GM19328 (cell line): Measurements from ENCODE around the gene CNIH2.
"Not testable (repeated sequence)": the region's sequence is repeated elsewhere in the genome, so short reads cannot be mapped to it uniquely, and the experiment has no call there.

Source experiments
- ATAC-seq: cut with Tn5 transposase; IDR thresholded peaks from one replicate; pipeline ENCODE4 v1.9.1; 2021; ENCODE audit warnings: mild to moderate bottlenecking, moderate library complexity; ENCODE audit not compliant: unreplicated experiment

The CNIH2 gene

DNA sequence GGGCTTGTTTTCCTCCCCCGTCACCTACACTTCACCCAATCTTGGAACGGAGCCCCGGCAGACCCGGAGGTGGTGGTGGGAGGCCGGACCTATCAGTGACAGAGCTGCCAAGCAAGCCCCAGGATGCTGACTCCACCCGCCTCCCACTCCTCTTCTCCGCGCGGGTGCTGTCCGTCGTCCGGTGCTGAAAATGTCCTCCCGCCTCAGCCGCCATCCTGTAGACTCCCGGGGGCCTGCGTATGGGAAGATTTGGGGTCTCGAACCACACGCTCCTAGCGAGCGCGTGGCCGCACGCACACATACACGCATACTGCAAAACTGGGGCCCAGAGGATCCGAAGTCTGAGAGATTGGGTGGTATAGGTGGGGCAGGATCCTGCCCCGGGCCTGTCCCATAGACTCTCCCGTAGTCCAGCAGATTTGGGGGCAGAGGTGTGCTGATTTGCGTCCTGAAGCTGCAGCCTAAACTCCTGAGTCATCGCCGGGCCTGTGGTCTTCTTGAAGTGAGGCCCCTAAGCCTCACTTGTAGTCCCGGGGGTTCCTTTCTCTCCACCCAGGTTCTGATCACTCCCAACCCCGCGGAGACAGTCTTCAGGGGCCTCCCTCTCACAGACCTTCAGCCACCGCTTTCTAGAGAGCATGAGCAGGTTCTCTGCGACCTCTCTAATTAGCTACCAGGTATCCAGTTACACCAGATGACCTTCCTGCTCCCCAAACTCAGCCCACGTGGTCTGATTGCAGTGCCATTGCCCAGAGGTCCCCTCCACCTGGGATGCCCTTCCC, 11.8 kb downstream of the CNIH2 start:
- ATAC-seq, result peak; percentile 29

- ATAC-seq, result no peak
Observed at GRCh38 chr11:66290330-66290621, 12.3 kb downstream of the CNIH2 start.

- no peak for ATAC-seq
Observed at GRCh38 chr11:66291303-66291705, 13.3 kb downstream of the CNIH2 start.

DNA sequence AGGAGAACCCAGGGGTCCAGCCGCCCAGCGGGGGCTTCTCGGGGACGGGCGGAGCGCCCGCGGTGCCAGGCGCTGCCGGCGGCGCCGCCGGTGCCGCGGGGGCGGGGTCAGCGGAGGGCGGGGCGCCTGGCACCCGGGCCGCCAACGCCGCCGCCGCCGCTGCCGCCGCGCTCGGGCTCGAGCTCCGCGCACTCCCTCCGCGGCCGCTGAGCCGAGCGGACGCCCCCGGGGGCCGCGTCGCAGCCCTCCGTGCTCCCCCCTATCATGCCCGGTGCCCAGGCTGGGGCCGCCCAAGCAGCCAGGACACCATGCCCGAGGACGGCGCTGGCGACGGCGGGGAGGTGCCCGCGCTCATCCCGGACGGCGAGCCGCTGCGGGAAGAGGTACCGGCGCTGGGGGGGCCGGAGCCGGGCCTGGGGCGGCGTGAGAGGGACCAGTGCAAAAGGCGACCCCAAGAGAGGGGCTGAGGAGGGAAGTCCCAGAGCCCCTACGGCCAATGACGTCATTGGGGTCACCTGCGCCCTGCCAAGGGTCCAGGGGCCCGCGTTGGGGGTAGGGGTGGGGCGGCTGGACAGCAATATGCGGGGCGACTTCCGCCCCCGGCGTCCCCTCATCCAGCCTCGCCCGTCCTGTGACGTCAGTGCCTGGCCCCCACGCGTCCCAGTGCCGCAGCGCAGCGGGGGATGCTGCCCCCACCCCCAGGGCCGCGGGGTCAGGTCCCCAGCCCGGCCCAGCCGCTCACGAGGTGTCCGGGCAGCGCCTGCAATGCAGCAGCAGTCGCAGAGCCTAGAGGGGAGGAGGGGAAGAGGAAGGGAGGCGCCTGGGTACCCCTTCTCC, 13.9 kb downstream of the CNIH2 start, which contains the start of gene TMEM151A:
TMEM151A (plus strand) TSS at position 189 of the 837 bp plus-strand sequence; CDS start at position 309, 120 bp downstream.
- ATAC-seq, result no peak

DNA sequence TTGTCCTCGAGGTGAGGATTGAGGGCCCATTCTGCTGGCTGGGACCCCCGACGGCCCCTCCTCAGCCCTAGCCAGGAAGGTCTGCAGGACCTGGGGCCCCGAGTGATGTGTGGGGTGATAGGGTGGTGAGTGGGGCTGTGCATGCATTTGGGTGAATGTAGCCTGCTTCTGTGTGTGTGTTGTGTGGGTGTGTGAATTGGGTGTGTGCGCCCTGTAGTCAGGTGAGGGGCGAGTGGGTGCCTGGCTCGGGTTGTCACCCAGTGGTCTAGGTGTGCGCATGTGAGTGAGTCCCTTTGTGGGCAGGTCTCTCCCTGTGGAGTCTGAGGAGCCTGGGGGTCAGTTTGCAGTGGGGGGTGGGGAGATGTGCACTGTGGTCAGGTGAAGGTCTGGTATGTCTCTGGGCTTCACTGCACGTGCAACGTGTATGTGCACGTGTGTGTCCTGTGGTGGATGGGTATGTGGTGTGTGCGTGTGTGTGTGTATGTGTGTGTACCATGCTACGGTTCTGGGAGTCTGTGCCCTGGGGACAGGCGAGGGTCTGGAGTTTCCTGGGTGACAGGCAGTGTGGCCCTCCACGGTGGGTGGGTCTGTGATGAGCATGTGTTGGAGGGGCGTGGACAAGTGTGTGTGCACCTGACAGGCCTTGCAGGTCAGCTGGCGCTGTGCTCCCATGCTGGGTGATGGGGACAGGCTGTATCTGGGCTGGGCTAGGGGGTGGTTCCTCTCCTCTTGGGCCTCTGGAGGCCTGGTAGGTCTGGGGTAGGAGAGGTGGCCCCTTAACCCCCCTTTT, 14.8 kb downstream of the CNIH2 start:
- no peak for ATAC-seq

DNA sequence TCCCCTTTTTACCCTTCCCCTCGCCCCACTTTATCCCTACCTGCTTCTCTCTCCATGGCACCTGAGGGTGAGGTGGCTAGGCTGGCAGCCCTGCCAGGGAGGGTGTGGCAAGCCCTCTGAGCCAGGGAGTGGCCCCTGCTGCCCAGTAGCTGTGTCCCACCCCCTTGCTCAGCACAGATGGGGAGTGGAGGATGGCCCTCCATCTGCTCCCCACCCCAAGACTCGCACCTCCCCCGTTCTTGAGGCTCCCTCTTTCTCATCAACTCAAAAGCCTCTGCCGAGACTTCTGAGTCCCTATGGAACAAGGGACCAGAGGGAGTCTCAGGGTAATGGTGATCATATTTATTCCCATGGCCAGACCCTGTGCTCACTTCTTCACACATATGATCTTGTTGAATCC, 15.4 kb downstream of the CNIH2 start:
- no peak for ATAC-seq

DNA sequence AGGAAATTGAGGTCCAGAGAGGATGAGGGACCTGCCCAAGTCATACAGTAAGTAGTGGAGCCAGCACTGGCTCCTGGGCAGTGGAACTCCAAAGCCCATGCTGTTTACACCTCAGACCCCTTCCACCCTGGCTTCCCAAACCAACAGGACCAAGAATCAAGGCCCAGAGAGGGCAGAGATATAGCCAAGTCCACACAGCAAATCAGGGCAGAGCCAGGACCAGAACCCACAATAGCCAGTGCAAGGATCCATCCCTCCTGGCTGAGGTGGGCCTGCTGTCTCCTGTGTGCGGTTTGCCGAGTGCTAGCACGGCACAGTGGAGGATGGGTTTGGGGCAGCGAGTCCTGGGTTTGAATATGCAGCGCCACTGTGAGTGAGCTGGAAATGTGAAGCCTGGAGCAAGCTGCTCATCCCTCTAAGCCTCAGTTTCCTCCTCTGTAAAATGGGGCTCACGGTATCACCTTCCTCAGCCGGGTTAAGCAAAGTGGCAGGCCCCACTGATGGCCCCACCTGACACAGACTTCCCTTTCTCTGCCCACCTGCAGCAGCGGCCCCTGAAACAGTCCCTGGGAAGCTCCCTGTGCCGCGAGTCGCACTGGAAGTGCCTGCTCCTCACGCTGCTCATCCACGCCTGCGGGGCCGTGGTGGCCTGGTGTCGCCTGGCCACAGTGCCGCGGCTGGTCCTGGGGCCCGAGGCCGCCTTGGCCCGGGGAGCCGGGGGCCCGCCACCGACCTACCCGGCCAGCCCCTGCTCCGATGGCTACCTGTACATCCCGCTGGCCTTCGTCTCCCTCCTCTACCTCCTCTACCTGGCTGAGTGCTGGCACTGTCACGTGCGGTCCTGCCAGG, 16.0 kb downstream of the CNIH2 start:
- no peak for ATAC-seq

- ATAC-seq, result no peak
Observed at GRCh38 chr11:66294626-66295620, 16.9 kb downstream of the CNIH2 start.

- ATAC-seq, result no peak
Observed at GRCh38 chr11:66297610-66298009, 19.6 kb downstream of the CNIH2 start.

DNA sequence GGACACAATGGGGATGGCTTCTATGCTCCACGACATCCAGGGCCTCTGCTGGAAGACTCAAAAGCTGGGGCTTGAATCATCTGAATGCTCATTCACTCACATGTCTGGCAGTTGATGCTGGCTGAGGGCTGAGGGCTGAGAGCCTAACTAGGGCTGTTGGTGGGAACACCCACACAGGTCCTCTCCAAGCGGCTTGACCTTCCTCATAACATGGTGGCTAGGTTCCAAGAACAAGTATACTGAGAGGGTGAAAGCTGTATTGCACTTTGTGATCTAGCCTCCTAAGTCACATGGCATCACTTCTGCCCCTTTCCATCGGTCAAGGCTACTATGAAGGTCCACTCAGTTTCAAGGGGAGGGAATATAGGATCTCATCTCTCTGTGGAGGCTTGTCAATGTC, 21.2 kb downstream of the CNIH2 start:
- ATAC-seq, result no peak

DNA sequence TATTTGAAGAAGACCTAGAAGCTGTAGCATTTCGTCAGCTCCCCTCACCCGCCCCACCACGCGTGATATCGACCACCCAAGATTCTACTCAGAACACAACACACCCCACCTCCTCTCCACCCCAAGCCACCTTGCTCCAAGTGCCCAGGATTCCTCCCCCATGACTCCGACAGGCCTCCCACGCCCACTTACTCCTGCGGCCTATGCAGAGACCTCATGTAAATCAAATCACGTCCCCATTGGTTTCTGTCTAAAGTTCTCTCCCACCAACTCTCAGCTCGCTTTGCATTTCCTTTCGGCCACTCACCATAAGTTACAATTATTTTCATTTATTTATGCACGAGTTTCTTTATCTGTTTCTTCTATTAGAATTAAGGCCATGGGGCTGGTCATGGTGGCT, 24.7 kb downstream of the CNIH2 start:
- no peak for ATAC-seq

- no peak for ATAC-seq
Observed at GRCh38 chr11:66309475-66309874, 31.5 kb downstream of the CNIH2 start.

DNA sequence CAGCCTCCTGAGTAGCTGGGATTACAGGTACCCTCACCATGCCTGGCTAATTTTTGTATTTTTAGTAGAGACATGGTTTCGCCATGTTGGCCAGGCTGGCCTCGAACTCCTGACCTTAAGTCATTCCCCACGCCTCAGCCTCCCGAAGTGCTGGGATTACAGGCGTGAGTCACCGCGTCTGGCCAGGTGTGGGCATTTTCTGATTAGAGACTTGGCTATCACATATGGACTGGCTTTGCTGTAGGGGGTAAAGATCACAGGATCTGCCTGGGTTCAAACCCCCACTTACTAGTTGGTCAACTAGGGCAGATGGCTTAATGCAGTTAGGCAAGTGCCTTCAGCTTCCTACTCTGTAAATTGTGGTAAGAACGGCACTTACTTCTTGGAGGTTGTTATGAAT, 32.3 kb downstream of the CNIH2 start:
- no peak for ATAC-seq

GRCh38 chr11:66310803-66311440, 32.9 kb downstream of the CNIH2 start:
- ATAC-seq, result not testable (repeated sequence)

GRCh38 chr11:66311470-66311964, 33.5 kb downstream of the CNIH2 start:
- ATAC-seq, result peak; percentile 40

DNA sequence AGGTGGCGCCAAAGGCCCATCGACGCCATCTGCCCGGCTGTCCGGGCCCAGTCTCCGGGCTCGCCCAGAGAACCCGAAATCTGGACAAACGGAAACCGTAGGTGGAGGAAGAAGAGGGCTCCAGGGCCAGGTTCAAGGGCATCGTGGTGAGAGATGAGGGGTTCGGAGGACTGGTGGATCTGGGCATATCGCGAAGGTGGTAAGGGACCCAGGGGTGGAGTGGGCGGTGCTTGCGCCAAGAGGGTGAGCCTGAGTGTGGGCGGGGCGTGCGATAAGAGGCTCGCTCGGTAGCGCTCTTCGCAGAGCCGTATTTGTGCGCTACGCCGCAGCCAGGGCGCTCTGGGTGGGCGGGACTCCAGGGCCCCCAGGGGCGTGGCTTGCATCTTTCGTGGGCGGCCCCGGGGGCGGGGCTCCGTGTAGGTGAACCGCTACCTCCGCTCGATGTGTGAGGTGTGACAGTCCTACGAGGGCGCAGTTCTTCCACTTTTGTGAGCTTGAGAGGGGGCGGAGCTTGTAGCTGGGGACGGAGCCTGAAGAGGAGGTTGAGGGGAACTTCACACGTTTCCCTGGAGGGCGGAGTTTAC, 34.1 kb downstream of the CNIH2 start:
- peak; percentile 64 for ATAC-seq

DNA sequence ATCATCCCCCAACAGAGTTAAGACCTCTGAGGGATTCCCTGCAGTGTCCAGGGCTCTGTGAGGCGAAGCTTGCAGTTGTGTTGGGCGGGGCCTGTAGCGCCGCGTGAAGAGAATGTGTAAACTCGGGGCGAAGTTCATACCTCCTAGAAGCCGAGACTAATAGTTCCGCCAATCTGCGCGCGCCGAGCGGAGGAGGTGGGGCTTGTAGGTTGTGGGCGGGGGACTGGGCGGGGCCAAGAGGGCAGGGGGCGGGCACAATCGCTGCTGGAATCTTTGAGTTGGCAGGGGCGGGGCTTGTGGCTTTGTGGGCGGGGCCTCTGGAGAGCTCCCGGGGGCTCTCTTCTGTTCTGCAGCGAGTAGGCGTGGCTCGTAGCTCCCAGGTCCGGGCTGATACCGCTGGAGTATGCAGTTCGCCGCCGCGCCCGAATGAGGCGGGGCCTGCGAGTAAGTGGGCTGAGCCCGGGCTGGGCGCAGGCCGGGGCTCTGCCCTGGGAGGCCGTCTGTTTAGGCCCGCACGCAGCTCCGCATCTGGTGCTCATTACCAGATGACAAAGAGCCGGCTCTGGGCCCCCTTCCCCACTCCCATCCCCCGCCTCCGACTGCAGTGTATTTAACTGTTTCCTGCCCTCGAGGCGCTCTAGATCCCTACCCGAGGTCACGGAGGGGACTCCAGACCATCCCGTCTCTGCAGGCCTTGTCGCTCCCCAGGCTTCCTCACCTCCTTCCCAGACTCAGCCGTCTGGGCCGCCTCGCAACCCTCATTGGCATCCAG, 34.8 kb downstream of the CNIH2 start:
- peak; percentile 46 for ATAC-seq
